ENCODE data around the gene ANO2.
"Not testable (repeated sequence)": the region's sequence is repeated elsewhere in the genome, so short reads cannot be mapped to it uniquely, and the experiment has no call there.

Gene ANO2

DNA sequence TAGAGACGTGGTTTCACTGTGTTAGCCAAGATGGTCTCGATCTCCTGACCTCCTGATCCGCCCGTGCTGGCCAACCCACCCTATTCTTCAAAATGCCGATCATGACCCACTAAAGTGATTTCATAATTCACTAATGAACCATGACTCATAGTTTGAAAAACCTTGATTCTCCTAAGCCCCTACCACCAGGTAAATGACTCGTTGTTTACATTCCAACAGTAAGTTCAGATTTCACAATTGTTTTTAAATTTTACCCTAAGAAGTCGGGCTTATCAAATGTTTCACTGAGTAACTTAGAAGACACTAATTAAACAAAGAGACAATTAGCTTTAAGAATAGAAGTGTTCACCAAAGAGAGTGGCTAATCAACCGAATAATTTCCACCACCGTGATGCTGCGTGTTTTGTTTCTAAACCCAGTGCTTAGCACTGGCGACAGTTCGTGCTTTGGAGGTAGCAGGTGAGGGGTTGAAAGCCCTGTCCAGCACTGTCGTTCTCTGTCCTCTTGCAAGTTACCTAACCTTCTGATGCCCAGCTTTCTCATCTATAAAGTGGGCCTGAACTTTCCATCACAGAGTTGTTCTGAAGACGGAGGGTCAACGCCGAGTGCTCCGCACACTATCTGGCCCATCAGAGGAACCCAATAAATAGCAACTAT is 376.6 kb downstream of the ANO2 start:
- no peak for DNase-seq

- DNase-seq, result no peak
Observed at GRCh38 chr12:5567016-5567725, 377.9 kb downstream of the ANO2 start.

DNA sequence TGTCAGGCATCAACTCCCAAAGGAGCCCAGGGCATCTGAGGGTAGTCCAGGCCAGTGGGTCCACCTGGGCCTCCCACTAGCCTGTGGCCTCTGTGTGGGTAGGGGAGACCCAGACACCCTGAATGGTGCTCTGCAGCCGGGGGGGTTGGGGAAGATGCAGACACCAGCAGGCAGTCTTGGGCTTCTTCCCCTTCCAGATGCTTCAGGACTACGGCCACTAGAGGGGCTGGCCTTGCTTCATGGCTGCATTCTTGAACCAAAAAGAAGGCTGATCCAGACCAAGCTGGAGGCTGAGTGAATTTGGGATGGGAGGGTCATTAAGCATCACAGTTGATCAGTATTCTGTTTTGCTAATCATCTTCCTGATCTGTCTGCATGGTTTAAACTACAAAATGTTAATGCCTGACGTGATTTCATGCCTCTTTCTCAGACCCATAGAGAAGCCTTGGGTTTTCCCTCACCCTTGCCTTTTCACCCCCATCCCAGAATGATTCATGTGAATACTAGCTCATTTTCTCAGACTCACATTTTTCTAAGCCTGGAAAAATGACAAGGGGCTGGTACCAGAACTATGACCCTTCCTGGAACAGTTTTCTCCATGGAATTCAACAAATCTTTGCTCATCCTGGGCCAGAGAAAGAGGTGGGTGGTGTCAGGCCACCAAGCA is 379.0 kb downstream of the ANO2 start:
- no peak for DNase-seq

DNA sequence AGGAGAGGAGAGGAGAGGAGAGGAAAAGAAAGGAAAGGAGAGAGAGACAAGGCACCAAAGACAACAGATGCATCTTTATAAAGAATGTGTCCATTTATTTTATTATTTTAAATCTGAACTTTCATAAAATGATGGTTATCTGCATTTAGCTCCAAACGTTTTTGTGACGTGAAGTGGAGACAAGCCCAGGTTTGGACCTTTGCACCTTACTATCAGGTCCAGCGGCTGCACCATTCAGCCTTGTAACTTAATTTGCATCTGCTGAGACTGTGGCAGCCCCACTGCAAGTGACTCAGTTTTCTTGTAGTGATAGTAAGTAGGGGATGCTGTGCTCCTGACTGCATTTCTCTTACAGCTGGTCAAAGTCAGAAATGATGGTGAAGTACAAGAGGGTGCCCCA is 382.5 kb downstream of the ANO2 start:
- DNase-seq, result no peak

GRCh38 chr12:5561846-5562245 is 383.2 kb downstream of the ANO2 start:
- no peak for DNase-seq

- no peak for DNase-seq
Observed at GRCh38 chr12:5561057-5561456, 384.0 kb downstream of the ANO2 start.

GRCh38 chr12:5560265-5560664 is 384.8 kb downstream of the ANO2 start:
- DNase-seq, result no peak

- DNase-seq, result no peak
Observed at GRCh38 chr12:5557906-5558305, 387.2 kb downstream of the ANO2 start.

DNA sequence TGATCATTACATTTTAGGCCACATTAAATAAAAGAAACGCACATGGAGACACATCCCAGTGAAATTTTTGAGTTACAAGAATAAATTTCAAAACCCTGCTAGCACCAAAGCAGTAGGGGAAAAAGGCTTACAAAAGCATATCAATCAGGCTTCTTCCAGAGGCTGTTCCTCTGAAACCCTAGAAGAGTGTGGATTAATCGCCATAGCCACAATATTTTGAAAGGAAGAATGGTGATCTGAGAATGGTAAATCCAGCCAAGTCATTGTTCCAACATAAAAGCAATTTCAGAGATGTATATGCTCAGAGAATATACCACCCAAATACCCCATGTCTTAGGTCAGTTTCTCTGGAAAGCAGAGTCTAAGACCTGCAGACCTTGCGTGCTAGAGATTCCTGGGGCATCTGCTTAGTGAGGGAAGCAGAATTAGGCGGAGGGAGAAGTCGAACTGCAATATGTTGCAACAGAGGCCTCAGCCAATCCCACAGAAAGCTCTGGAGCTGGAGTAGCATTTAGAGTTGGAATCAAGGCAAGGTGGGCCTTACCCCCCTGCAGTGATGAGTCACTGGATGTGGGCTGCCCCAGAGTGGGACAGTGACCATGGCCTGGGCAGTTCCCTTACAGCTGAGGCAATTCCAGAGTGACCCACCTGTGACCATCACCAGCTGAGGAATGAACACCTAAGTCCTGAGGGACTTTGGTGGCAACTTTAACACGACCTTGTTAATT is 387.9 kb downstream of the ANO2 start:
- DNase-seq, result no peak

DNA sequence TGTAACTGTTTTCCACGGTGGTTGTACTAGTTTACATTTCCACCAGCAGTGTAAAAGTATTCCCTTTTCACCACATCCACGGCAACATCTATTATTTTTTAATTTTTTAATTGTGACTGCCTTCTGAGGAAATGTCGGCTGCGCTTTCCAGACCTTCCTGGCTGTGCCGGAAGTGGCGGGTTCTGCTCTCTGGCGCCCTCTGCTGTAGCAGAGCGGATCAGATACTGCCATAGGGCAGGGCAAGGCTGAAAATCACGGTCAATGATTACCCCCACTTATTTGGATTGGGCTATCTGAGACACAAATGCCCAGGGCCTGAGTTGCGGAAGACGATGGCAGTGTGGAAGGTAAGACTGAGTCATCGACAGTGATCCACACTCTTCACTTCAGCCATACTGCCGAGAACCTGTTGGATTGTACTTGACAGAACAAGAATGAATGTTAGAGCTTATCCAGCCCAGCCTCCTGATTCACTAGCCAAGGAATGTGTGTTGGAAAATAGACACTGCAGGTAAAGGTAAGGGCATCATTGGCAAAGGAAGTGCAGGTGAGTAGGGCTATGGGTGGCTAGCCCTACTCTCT is 388.9 kb downstream of the ANO2 start:
- no peak for DNase-seq

DNA sequence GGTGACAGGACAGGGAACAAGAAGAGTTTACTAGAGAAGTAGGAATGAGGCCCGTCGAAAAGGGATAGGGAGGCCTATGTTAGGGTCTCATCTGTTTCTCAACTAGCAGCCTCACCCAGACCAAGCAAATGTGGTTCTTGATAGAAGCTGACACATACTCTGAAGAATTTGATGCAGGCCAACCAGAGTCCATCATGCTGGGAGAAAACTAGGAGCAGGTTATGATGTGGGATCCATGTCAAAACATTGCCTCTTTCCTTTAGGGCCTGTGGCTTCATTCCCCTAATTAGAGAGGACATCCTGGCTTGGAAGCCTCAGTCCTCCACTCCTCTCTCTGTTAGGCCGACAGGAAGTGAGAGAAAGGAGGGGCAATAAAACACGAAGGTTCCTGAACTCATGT is 390.3 kb downstream of the ANO2 start:
- no peak for DNase-seq

- no peak for DNase-seq
Observed at GRCh38 chr12:5549011-5549410, 396.0 kb downstream of the ANO2 start.

GRCh38 chr12:5548152-5548943 is 396.7 kb downstream of the ANO2 start:
- DNase-seq, result no peak

DNA sequence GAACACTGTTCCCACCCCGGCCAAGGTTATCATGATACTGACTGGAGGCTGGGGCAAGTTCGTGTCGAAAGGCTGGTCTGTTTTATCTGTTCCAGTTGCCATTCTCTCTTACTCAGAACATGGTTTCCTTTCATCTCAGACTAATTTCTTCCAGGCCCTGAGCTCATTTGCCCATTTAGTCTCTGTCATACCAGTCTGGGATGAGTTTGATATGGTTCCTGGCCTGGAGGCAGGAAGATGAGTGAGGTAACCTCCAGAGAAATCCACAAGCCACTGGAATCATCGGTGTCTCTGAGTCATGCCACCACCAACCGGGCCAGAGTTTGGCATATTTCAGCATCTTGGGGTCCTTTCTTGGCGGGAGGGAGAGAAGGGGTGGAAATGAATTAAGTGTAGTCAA is 398.4 kb downstream of the ANO2 start:
- DNase-seq, result no peak

- DNase-seq, result no peak
Observed at GRCh38 chr12:5537771-5538170, 407.3 kb downstream of the ANO2 start.

GRCh38 chr12:5537026-5537615 is 407.9 kb downstream of the ANO2 start:
- not testable (repeated sequence) for DNase-seq

DNA sequence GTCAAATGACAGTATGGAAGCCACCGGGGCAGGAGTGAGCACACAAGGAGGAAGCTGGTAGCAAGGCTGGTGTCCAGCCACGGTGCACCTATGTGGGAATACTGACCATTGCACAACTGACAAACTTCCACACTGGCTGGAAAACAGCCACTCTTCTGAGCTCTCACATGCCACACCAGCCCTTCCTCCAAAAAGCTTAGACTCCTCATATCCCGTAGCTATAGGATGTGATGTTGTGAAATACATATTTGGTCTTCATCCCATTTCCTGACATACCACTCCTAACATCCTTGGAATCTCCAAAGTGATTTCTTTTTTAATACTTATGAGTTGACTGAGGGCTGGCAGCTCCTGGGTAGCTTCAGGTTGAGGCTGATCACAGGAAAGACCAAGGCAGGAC is 409.5 kb downstream of the ANO2 start:
- no peak for DNase-seq

- no peak for DNase-seq
Observed at GRCh38 chr12:5534426-5535199, 410.4 kb downstream of the ANO2 start.

GRCh38 chr12:5533368-5533767 is 411.7 kb downstream of the ANO2 start:
- no peak for DNase-seq

- DNase-seq, result no peak
Observed at GRCh38 chr12:5525783-5526367, 419.2 kb downstream of the ANO2 start.
